ENCODE measurements around the gene AGFG1. TPM values are rescaled to one million over a fixed set of nuclear protein-coding genes. Genes with fewer than 3 reads are reported as not detected.

Gene AGFG1
- total RNA-seq, 1 experiment from 2014 or later = 72.5 TPM

DNA sequence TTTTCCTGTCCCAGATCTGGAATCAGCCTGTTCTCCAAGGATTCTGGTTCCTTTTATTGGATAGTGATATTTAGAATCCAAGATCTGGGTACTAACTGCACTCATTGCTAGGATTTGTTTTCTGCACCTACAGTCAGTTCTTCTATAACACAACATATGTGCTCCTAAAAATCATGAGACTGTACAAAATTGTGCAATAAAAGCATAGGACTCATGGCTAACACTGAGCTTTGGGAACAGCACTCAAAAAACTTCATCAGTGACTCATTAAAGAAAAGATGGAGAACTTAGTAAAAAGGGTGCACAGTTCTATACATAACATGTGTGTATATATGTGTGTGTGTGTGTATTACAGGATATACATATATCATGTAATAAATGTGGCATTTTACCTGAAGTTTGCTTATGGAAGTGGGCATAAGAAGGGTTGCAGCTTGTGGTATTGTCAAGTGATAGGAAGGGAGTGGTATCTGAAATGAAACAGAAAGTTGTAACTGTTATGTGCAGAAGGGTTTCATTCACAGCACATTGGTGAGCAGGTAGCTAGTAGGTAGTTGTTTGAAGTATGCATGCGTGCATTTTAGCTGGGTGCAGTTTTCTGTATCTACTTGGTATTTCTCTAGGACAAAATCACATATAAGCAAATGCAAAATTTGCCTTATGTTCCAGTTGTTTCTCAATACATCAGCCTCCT is 120.9 kb downstream of the AGFG1 start:
- RAD21 ChIA-PET (ENCODE audit: low non-redundant PET in 1 of 2, low total read pairs in 2 of 2, uncharacterized antibody in 2 of 2, unreplicated experiment in 2 of 2) = no interaction called here
- intact Hi-C loops (cut with micrococcal nuclease) = no loop called here
- Histone ChIP-seq H3K27ac (ENCODE audit: low read depth, low read length) (no peak overlapping the region), H3K4me3 (replicated peaks in 1 of 2; ENCODE audit: low read depth in 1 of 2, low read length in 2 of 2) (no peak overlapping the region), H3K27me3 (ENCODE audit: insufficient read depth, low read length) (no peaks in the 10 kb centered on the region), H3K36me3 (ENCODE audit: control insufficient read depth in 1 of 2, insufficient read depth in 2 of 2, low read length in 2 of 2) (no peaks in the 10 kb centered on the region), H2AFZ (ENCODE audit: low read depth, low read length, poor library complexity, severe bottlenecking) (no peak overlapping the region), H3K4me1 (ENCODE audit: control insufficient read depth in 1 of 2, insufficient read depth in 2 of 2, low read length in 2 of 2) (peaks cover 3 to 5% of the 10 kb centered on the region in 2 experiments; a peak in 3 of 4 replicates), H3K9me2 (ENCODE audit: insufficient read depth) (no peaks in the 10 kb centered on the region), H3K79me2 (ENCODE audit: insufficient read depth, low read length) (no peaks in the 10 kb centered on the region), H4K20me1 (ENCODE audit: insufficient read depth) (no peaks in the 10 kb centered on the region), H3K4me2 (ENCODE audit: low read length) (no peak overlapping the region), H3K9me3 (ENCODE audit: control insufficient read depth in 1 of 2, insufficient read depth in 1 of 2, low read depth in 1 of 2, low read length in 2 of 2) (no peaks in the 10 kb centered on the region), H3K9ac (ENCODE audit: low read length) (no peak overlapping the region)
- CTCF ChIA-PET = no interaction called here
- DNase-seq (ENCODE audit: low read depth, low spot score) = no peak
- ATAC-seq = no peak
- no TSS peak for BruUV-seq (replicated peaks)
- TF ChIP-seq, protein P1, sequence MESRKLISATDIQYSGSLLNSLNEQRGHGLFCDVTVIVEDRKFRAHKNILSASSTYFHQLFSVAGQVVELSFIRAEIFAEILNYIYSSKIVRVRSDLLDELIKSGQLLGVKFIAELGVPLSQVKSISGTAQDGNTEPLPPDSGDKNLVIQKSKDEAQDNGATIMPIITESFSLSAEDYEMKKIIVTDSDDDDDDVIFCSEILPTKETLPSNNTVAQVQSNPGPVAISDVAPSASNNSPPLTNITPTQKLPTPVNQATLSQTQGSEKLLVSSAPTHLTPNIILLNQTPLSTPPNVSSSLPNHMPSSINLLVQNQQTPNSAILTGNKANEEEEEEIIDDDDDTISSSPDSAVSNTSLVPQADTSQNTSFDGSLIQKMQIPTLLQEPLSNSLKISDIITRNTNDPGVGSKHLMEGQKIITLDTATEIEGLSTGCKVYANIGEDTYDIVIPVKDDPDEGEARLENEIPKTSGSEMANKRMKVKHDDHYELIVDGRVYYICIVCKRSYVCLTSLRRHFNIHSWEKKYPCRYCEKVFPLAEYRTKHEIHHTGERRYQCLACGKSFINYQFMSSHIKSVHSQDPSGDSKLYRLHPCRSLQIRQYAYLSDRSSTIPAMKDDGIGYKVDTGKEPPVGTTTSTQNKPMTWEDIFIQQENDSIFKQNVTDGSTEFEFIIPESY (IDR thresholded peaks at IDR 0.05; ENCODE audit: extremely low read depth, insufficient replicate concordance, low read length) = no peak
- no peak for TF ChIP-seq POLR2AphosphoS5 (IDR thresholded peaks at IDR 0.05; ENCODE audit: low read depth, low read length)
- TF ChIP-seq, protein P2, sequence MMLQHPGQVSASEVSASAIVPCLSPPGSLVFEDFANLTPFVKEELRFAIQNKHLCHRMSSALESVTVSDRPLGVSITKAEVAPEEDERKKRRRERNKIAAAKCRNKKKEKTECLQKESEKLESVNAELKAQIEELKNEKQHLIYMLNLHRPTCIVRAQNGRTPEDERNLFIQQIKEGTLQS (IDR thresholded peaks at IDR 0.05) = no peak
- no peak for TF ChIP-seq POLR2A (IDR thresholded peaks at IDR 0.05; ENCODE audit: borderline replicate concordance, extremely low read depth, insufficient read depth, insufficient read length)
- no peak for TF ChIP-seq RAD21 (IDR thresholded peaks at IDR 0.05; ENCODE audit: low read depth)
- no peak for TF ChIP-seq SIN3A (IDR thresholded peaks at IDR 0.05; ENCODE audit: low read depth)
- no peak for TF ChIP-seq EZH2 (IDR thresholded peaks at IDR 0.05)
- no peak for TF ChIP-seq ELF1 (IDR thresholded peaks at IDR 0.05; ENCODE audit: borderline replicate concordance, low read depth)
- TF ChIP-seq ZFX (IDR thresholded peaks at IDR 0.05) = no peak
- TF ChIP-seq CBX3 (IDR thresholded peaks at IDR 0.05; ENCODE audit: low read depth) = no peak
- POLR2A ChIA-PET = no interaction called here

All from HCT116 (cell line).